ENCODE measurements around the gene PSMC3.

PSMC3 gene

DNA sequence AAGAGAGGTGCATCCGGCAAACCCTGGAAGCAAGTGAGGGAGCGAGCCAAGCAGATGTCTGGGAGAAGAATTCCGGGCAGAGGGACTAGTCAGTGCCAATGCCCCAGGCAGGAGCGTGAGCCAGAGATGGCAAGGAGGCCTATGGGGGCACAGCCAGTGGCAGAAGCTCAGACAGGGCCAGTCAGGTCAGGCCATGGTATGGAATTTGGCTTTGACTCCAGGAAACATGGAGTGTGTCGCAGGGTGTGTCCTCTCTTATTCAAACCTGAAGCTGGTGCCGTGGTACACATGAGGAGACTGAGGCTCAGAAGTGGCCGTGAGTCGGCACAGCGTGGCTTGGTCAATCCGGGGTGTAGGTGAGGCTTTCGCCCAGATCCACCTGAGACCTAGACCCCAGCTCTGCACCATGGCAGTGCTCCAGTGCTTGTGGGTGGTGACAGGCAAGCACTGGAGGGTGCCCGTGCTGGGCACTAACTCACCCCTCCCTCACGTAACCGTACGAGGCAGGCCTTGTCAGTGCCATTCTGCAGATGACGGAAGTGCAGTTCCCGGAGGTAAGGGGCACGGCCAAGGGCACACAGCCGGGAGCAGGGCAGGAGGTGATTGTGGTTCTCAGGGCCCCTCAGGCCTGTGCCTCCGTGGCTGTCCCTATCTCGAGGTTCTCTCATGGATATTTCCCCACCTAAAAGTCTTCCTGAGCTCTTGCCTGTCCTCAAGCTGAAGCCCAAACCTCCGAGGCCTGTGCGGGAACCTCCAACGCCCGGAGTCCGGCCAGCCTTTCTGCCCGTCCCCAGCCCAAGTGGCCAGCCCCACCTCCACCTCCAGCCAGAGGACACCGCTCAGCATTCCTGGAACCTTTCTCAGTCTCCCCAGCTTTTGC lies 37.3 kb downstream of the PSMC3 start:
- Histone ChIP-seq H3K4me3 (ENCODE audit: insufficient read length, low read depth) (no peak overlapping the region), H3K9ac (ENCODE audit: insufficient read length, low read depth) (no peak overlapping the region), H3K4me1 (ENCODE audit: insufficient read depth, insufficient read length) (peaks cover 25% of the 10 kb centered on the region), H3K9me3 (ENCODE audit: insufficient read depth, low read length) (no peaks in the 10 kb centered on the region), H3K36me3 (ENCODE audit: insufficient read depth, insufficient read length, low read length) (no peaks in the 10 kb centered on the region), H3K27me3 (ENCODE audit: insufficient read depth, insufficient read length) (no peaks in the 10 kb centered on the region)
- TF ChIP-seq YY1 (IDR thresholded peaks at IDR 0.05; ENCODE audit: insufficient read depth, insufficient read length) (no peak), SUZ12 (IDR thresholded peaks at IDR 0.05; ENCODE audit: extremely low read depth, insufficient read depth, insufficient read length) (no peak), ZNF274 (IDR thresholded peaks at IDR 0.05; ENCODE audit: low read depth, low read length) (no peak)
- no peak for DNase-seq (ENCODE audit: low read depth, low spot score)

DNA sequence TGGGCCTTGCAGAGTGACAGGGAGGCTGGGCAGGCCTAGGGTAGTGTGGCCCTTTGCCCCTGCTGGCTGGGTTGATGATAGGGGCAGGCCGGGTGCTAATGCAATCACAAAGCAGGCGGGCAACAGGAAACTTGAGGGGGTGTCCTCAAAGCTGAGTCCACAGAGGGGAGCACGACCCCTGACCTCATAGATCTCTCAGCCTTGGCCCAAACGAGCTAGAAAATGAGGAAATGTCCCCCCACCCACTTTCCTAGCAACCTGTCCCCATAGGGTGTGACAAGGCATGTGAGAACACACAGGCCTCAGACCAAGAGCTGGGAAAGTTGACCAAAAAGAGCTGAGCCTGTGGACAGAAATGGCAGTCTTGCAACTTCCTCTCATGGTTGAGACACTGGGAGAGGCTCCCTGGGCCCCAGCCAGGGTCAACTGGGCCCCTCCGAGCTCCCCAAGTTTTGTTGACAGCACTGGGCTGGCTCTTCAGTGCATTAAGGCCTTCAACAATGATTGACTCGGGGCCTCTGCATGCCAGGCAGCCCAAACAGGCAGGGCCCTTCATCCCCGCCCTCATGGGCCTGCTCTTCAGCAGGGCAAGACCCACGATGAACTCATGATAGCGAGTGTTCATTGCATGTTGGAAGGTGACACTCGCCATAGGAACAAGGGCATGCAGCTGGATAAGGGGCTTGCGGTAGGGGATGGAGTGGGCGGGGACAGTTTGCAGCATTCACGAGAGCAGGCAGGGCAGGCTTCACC lies 38.1 kb downstream of the PSMC3 start:
- no peak for DNase-seq (ENCODE audit: low read depth, low spot score)
- H3K9me3 ChIP-seq (ENCODE audit: insufficient read depth, low read length), result no peaks in the 10 kb centered on the region

DNA sequence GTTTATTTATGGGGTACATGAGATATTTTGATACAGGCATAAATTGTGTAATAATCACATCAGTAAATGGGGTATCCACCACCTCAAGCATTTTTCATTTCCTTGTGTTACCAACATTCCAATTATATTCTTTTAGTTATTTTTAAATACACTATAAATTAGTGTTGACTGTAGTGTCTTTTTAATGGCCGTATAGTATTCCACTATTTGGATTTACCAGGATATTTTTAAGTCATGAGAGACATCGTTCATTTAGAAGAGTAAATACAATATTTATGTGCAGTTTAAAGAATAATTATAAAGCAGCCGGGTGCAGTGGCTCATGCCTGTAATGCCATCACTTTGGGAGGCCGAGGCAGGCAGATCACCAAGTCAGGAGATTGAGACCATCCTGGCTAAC lies 41.7 kb downstream of the PSMC3 start:
- Histone ChIP-seq H3K9ac (ENCODE audit: insufficient read length, low read depth) (no peak overlapping the region), H3K4me1 (ENCODE audit: insufficient read depth, insufficient read length) (peaks cover 10% of the 10 kb centered on the region), H3K36me3 (ENCODE audit: insufficient read depth, insufficient read length, low read length) (no peaks in the 10 kb centered on the region), H3K9me3 (ENCODE audit: insufficient read depth, low read length) (no peaks in the 10 kb centered on the region), H3K27me3 (ENCODE audit: insufficient read depth, insufficient read length) (no peaks in the 10 kb centered on the region), H3K4me3 (ENCODE audit: insufficient read length, low read depth) (no peak overlapping the region)
- no peak for DNase-seq (ENCODE audit: low read depth, low spot score)
- TF ChIP-seq ZNF274 (IDR thresholded peaks at IDR 0.05; ENCODE audit: low read depth, low read length), result no peak
- no peak for TF ChIP-seq SUZ12 (IDR thresholded peaks at IDR 0.05; ENCODE audit: extremely low read depth, insufficient read depth, insufficient read length)
- TF ChIP-seq YY1 (IDR thresholded peaks at IDR 0.05; ENCODE audit: insufficient read depth, insufficient read length), result no peak

More for the DNA sequence above, 38.1 kb downstream of the PSMC3 start:
- H3K4me1 ChIP-seq (ENCODE audit: insufficient read depth, insufficient read length), result peaks cover 19% of the 10 kb centered on the region
- H3K36me3 ChIP-seq (ENCODE audit: insufficient read depth, insufficient read length, low read length), result no peaks in the 10 kb centered on the region
- H3K27me3 ChIP-seq (ENCODE audit: insufficient read depth, insufficient read length), result no peaks in the 10 kb centered on the region
- TF ChIP-seq SUZ12 (IDR thresholded peaks at IDR 0.05; ENCODE audit: extremely low read depth, insufficient read depth, insufficient read length), result no peak
- TF ChIP-seq ZNF274 (IDR thresholded peaks at IDR 0.05; ENCODE audit: low read depth, low read length), result no peak
- no peak for TF ChIP-seq YY1 (IDR thresholded peaks at IDR 0.05; ENCODE audit: insufficient read depth, insufficient read length)
- H3K9ac ChIP-seq (ENCODE audit: insufficient read length, low read depth), result no peak overlapping the region
- H3K4me3 ChIP-seq (ENCODE audit: insufficient read length, low read depth), result no peak overlapping the region

DNA sequence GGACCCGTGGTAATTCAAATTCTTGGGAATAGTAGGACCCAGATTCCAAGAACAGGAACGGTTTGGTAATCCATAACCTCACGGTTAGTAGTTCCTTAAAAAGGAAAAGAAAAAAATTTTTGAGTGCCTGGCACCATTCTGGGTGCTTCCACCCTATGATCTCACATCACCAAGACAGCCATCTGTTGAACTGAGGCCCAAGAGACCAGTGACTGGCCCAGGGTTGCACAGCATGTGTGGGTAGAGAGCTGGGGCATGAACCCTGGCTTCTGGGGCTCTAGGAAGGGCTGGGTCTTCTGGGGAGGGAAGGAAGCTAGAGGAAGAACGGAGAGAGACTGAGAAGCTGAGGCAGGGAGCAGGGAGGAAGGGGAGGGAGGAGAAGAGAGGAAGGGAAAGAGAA lies 43.2 kb downstream of the PSMC3 start:
- Histone ChIP-seq H3K9ac (ENCODE audit: insufficient read length, low read depth) (no peak overlapping the region), H3K4me3 (ENCODE audit: insufficient read length, low read depth) (no peak overlapping the region), H3K9me3 (ENCODE audit: insufficient read depth, low read length) (no peaks in the 10 kb centered on the region), H3K4me1 (ENCODE audit: insufficient read depth, insufficient read length) (peaks cover 5% of the 10 kb centered on the region), H3K27me3 (ENCODE audit: insufficient read depth, insufficient read length) (no peaks in the 10 kb centered on the region), H3K36me3 (ENCODE audit: insufficient read depth, insufficient read length, low read length) (no peaks in the 10 kb centered on the region)
- no peak for DNase-seq (ENCODE audit: low read depth, low spot score)
- TF ChIP-seq YY1 (IDR thresholded peaks at IDR 0.05; ENCODE audit: insufficient read depth, insufficient read length) (no peak), SUZ12 (IDR thresholded peaks at IDR 0.05; ENCODE audit: extremely low read depth, insufficient read depth, insufficient read length) (no peak), ZNF274 (IDR thresholded peaks at IDR 0.05; ENCODE audit: low read depth, low read length) (no peak)

DNA sequence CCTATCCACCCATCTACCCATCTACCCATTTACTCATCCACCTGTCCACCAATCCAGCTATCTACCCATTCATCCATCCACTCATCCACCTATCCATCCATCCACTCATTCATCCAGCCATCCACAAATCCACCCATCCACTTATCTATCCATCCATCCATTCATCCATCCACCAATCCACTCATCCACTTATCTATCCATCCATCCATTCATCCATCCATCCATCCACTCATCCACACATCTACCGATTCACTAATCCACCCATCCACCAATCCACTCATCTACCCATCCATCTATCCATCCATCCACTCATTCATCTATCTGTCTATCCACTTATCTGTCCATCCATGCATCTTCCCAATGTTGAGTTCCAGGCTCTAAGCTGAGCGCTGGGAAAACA lies 46.2 kb downstream of the PSMC3 start:
- H3K9ac ChIP-seq (ENCODE audit: insufficient read length, low read depth), result no peak overlapping the region
- no peak for DNase-seq (ENCODE audit: low read depth, low spot score)
- no peaks in the 10 kb centered on the region for H3K36me3 ChIP-seq (ENCODE audit: insufficient read depth, insufficient read length, low read length)
- H3K9me3 ChIP-seq (ENCODE audit: insufficient read depth, low read length), result no peaks in the 10 kb centered on the region
- no peak for TF ChIP-seq SUZ12 (IDR thresholded peaks at IDR 0.05; ENCODE audit: extremely low read depth, insufficient read depth, insufficient read length)
- TF ChIP-seq ZNF274 (IDR thresholded peaks at IDR 0.05; ENCODE audit: low read depth, low read length), result no peak
- no peak for TF ChIP-seq YY1 (IDR thresholded peaks at IDR 0.05; ENCODE audit: insufficient read depth, insufficient read length)
- H3K4me3 ChIP-seq (ENCODE audit: insufficient read length, low read depth), result no peak overlapping the region
- H3K27me3 ChIP-seq (ENCODE audit: insufficient read depth, insufficient read length), result no peaks in the 10 kb centered on the region
- peaks cover 15% of the 10 kb centered on the region for H3K4me1 ChIP-seq (ENCODE audit: insufficient read depth, insufficient read length)

DNA sequence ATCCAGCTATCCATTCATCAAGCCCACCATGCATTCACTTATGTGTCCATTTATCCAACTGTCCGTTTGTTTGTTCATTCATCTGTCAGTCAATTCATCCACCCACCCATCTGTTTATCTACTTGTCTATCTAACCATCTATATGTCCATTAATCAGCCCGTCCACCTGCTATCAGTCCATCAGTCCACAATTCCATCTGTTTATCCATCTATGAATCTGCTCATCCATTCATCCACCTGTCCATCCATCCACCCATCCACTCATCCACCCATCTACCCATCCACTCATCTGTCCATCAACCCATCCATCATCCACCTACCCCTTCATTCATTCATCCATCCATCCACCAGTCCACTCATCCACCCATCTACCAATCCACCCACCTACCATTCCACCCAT lies 46.9 kb downstream of the PSMC3 start:
- DNase-seq (ENCODE audit: low read depth, low spot score), result no peak
- Histone ChIP-seq H3K36me3 (ENCODE audit: insufficient read depth, insufficient read length, low read length) (no peaks in the 10 kb centered on the region), H3K4me3 (ENCODE audit: insufficient read length, low read depth) (no peak overlapping the region), H3K9ac (ENCODE audit: insufficient read length, low read depth) (no peak overlapping the region), H3K9me3 (ENCODE audit: insufficient read depth, low read length) (no peaks in the 10 kb centered on the region), H3K4me1 (ENCODE audit: insufficient read depth, insufficient read length) (peaks cover 22% of the 10 kb centered on the region), H3K27me3 (ENCODE audit: insufficient read depth, insufficient read length) (no peaks in the 10 kb centered on the region)
- TF ChIP-seq ZNF274 (IDR thresholded peaks at IDR 0.05; ENCODE audit: low read depth, low read length) (no peak), SUZ12 (IDR thresholded peaks at IDR 0.05; ENCODE audit: extremely low read depth, insufficient read depth, insufficient read length) (no peak), YY1 (IDR thresholded peaks at IDR 0.05; ENCODE audit: insufficient read depth, insufficient read length) (no peak)

DNA sequence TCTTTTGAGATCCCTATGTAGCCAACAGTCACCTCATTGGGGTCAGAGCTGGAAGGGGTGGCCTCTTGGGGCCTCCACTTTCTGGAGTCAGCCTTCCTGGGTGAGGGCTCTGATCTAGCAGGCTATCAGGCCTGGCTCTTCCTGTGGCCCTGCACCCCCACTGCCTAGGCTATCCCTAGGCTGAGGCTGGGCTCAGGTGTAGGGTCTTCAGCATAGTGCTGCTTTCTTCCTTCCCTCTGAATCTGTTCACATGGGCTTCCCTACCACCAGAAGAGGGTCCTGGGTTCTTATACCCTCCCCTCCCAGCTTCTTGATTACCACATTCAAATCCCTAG lies 47.4 kb downstream of the PSMC3 start:
- no peak overlapping the region for H3K4me3 ChIP-seq (ENCODE audit: insufficient read length, low read depth)
- peaks cover 22% of the 10 kb centered on the region for H3K4me1 ChIP-seq (ENCODE audit: insufficient read depth, insufficient read length)
- DNase-seq (ENCODE audit: low read depth, low spot score), result no peak
- TF ChIP-seq ZNF274 (IDR thresholded peaks at IDR 0.05; ENCODE audit: low read depth, low read length) (no peak), SUZ12 (IDR thresholded peaks at IDR 0.05; ENCODE audit: extremely low read depth, insufficient read depth, insufficient read length) (no peak), YY1 (IDR thresholded peaks at IDR 0.05; ENCODE audit: insufficient read depth, insufficient read length) (no peak)
- no peak overlapping the region for H3K9ac ChIP-seq (ENCODE audit: insufficient read length, low read depth)
- no peaks in the 10 kb centered on the region for H3K9me3 ChIP-seq (ENCODE audit: insufficient read depth, low read length)
- H3K27me3 ChIP-seq (ENCODE audit: insufficient read depth, insufficient read length), result no peaks in the 10 kb centered on the region
- no peaks in the 10 kb centered on the region for H3K36me3 ChIP-seq (ENCODE audit: insufficient read depth, insufficient read length, low read length)

Measured in NT2/D1 (cell line).